ENCODE results near the gene CHD5. TPM values are rescaled to one million over a fixed set of nuclear protein-coding genes. Genes with fewer than 3 reads are reported as not detected.

CHD5 gene
- total and polyA plus RNA-seq, 2 experiments from 2014 or later, result 0.10 to 0.11 TPM

DNA sequence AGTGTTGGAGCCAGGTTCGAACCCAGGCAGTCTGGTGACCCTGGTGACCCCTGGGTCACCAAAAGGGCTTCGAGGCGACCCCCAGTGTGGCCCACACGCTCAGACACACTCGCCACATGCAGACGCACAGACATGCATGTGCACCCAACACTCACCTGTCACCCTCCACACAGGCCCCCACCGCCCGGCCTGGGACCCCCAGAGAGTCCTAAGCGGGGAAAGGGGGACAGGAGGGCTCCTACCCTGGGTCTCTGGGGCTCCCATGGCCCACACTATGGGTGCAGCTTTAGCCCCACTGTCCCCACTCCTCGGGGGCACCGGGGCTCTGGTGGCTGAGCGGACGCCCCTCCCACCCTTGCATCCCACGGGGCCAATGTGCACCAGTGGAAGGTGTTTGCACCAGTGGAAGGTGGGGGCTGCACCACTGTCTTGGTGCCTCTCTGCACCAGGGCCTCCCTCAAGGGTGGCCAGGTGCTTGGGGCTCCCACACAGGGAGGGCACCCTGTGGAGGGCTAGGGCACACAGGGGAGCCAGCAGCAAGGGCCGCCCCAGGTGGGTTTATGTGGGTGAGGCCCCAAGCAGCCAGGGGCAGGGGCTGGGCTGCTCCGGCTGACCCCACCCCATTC is 9.9 kb downstream of the CHD5 start:
- Histone ChIP-seq H3K9ac (no peak overlapping the region), H3K9me3 (ENCODE audit: low read depth) (no peaks in the 10 kb centered on the region), H3K27ac (no peak overlapping the region), H3K4me3 (no peak overlapping the region), H3K27me3 (replicated peaks; ENCODE audit: insufficient read depth) (no peaks in the 10 kb centered on the region; the same call in 1 of the 2 replicates), H3K9me2 (ENCODE audit: insufficient read depth) (no peaks in the 10 kb centered on the region), H3K79me2 (ENCODE audit: insufficient read depth) (no peaks in the 10 kb centered on the region), H3K4me1 (ENCODE audit: insufficient read depth) (no peaks in the 10 kb centered on the region), H3K36me3 (ENCODE audit: low read depth) (no peaks in the 10 kb centered on the region), H3F3A (ENCODE audit: insufficient read depth) (no peaks in the 10 kb centered on the region), H4K20me1 (ENCODE audit: insufficient read depth) (no peaks in the 10 kb centered on the region), H2AFZ (no peak overlapping the region), H3K4me2 (ENCODE audit: unreplicated experiment) (no peak overlapping the region)
- 56 to 65% methylated on average over 13 to 15 of the region's 16 CpGs for WGBS, 2 experiments (ENCODE audit: low coverage in 1 of 2, low lambda C conversion rate in 2 of 2, missing lambda C conversion rate in 2 of 2)
- in situ Hi-C loops (cut with MboI), result no loop called here
- TF ChIP-seq EZH2 (IDR thresholded peaks at IDR 0.05; ENCODE audit: insufficient read depth, poor library complexity, severe bottlenecking) (no peak), EZH2phosphoT487 (IDR thresholded peaks at IDR 0.05; ENCODE audit: insufficient read depth, low read depth) (no peak)
- DNase-seq, result no peak

DNA sequence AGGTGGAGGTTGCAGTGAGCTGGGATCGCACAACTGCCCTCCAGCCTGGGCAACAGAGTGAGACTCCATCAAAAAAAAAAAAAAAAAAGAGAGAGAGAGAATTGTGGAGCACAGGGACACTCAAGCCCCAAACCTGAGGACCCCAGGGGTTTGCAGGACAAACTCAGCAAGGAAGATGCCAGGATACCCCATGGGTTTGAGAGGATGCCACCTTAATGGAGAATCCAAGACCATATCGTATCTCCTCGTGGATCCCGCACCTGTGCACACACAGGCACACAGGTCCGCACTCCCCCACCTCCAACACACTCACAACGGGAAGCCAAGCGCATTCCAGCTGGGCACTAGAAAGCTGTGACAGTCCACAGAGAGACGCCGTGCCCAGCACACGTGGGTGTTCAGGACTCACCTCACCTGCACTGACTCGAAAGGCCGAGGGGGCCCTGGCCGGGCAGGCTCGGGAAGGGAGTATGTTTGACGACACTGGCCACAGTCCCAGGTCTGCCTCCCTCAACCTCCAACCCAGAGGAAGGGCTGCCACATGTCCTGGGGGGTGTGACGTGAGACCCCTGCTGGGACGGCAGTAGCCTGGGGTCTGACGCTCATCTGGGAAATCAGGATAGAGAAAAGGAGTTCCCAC is 11.1 kb downstream of the CHD5 start:
- Histone ChIP-seq H3K36me3 (ENCODE audit: low read depth) (no peaks in the 10 kb centered on the region), H3K27me3 (replicated peaks; ENCODE audit: insufficient read depth) (peaks cover 7% of the 10 kb centered on the region; the same call in 1 of the 2 replicates), H4K20me1 (ENCODE audit: insufficient read depth) (no peaks in the 10 kb centered on the region), H3K79me2 (ENCODE audit: insufficient read depth) (no peaks in the 10 kb centered on the region), H3K9me2 (ENCODE audit: insufficient read depth) (no peaks in the 10 kb centered on the region), H3K4me3 (no peak overlapping the region), H3K4me1 (ENCODE audit: insufficient read depth) (no peaks in the 10 kb centered on the region), H3F3A (ENCODE audit: insufficient read depth) (no peaks in the 10 kb centered on the region), H3K9ac (no peak overlapping the region), H3K27ac (no peak overlapping the region), H3K4me2 (ENCODE audit: unreplicated experiment) (no peak overlapping the region), H3K9me3 (ENCODE audit: low read depth) (no peaks in the 10 kb centered on the region), H2AFZ (no peak overlapping the region)
- in situ Hi-C loops (cut with MboI), result no loop called here
- no peak for TF ChIP-seq EZH2phosphoT487 (IDR thresholded peaks at IDR 0.05; ENCODE audit: insufficient read depth, low read depth)
- no peak for TF ChIP-seq EZH2 (IDR thresholded peaks at IDR 0.05; ENCODE audit: insufficient read depth, poor library complexity, severe bottlenecking)
- WGBS, 2 experiments (ENCODE audit: low coverage in 1 of 2, low lambda C conversion rate in 2 of 2, missing lambda C conversion rate in 2 of 2), result 53 to 59% methylated on average over 18 of the region's 18 CpGs
- no peak for DNase-seq

DNA sequence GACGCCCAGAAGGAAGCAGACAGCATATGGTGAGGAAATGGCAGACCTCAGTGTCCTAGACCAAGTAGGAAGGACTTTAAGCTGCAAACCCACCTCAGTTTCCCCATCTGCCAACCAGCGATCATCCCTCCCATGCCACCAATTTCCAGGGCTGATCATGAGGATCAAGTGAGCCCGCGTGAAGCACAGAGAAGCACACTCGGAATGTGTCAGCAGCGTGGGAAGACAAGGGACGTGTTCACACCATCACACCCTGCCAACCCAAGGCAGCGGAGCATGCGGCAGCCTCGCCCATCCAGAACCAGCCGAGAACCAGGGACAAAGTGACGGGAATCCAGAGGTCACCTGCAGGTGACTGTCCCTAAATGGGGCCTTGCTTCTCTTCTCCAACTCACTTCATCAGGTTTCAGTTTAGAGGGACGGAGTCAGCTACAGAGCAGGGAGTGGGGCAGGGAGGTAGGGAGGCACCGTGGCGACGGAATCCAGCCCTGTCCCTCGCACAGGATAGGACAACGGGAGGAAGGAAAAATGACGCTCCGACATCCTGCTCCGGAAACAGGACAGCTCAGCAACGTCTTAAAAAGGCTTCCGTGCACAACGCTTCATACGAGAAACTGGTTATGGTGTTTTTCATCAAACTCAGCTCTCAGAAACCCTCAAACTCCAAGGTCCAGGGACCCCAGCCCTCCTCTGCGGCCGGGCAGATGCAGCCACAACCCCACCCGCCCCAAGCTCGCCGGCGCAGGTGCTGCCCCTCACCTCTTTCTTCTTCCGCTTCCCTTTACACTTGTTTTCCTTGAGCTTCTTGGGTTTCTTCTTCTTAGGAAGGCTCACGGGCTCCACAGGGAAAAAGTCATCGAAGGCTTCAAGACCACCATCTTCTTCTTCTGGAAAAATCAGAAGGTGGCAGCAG is 12.5 kb downstream of the CHD5 start:
- no peaks in the 10 kb centered on the region for H3K79me2 ChIP-seq (ENCODE audit: insufficient read depth)
- peaks cover 7% of the 10 kb centered on the region; the same call in 1 of the 2 replicates for H3K27me3 ChIP-seq (replicated peaks; ENCODE audit: insufficient read depth)
- H3K36me3 ChIP-seq (ENCODE audit: low read depth), result no peaks in the 10 kb centered on the region
- no peak overlapping the region for H3K27ac ChIP-seq
- H3K9me3 ChIP-seq (ENCODE audit: low read depth), result no peaks in the 10 kb centered on the region
- H2AFZ ChIP-seq, result no peak overlapping the region
- H3K9ac ChIP-seq, result no peak overlapping the region
- no peak overlapping the region for H3K4me3 ChIP-seq
- no peak for TF ChIP-seq EZH2phosphoT487 (IDR thresholded peaks at IDR 0.05; ENCODE audit: insufficient read depth, low read depth)
- no peak for TF ChIP-seq EZH2 (IDR thresholded peaks at IDR 0.05; ENCODE audit: insufficient read depth, poor library complexity, severe bottlenecking)
- in situ Hi-C loops (cut with MboI), result no loop called here
- H3F3A ChIP-seq (ENCODE audit: insufficient read depth), result no peaks in the 10 kb centered on the region
- 53 to 58% methylated on average over 31 to 34 of the region's 34 CpGs for WGBS, 2 experiments (ENCODE audit: low coverage in 1 of 2, low lambda C conversion rate in 2 of 2, missing lambda C conversion rate in 2 of 2)
- no peaks in the 10 kb centered on the region for H3K9me2 ChIP-seq (ENCODE audit: insufficient read depth)
- no peak overlapping the region for H3K4me2 ChIP-seq (ENCODE audit: unreplicated experiment)
- DNase-seq, result no peak
- H3K4me1 ChIP-seq (ENCODE audit: insufficient read depth), result no peaks in the 10 kb centered on the region
- H4K20me1 ChIP-seq (ENCODE audit: insufficient read depth), result no peaks in the 10 kb centered on the region

DNA sequence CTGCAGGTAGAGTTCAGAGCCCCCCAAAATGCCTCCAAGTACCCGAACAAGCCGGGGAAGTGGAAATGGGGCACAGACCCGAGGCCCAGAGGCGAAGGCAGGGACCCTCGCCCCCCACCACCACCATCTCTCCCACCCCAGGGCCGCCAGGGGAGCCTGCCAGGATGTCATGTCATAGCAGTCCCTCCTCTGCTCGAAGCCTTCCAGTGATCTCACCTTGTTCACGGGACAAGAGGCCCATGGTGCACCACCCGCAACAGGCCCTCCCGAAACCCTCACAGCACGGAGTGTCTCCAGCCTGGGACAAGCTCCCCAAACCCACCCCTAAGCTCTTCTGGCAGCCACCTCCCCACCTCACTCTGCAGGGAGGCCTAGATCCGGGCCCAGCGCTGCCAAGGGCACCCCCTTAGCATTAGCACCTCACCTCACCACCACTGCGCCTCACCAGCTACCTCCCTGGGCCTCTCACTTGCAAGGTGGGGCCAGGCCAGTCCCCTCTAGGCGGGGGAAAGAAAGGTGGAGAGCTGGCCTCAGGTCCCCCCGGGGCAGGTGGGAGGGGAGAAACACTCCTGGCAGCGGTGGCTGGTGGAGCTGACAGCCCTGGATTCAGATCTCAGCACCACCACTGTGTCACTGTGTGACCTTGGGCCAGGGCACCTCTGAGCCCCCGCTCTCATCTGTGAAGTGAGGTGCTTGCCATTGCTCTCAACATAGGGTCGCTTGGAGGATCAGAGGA is 13.3 kb downstream of the CHD5 start:
- Histone ChIP-seq H3K79me2 (ENCODE audit: insufficient read depth) (no peaks in the 10 kb centered on the region), H2AFZ (no peak overlapping the region), H3K4me2 (ENCODE audit: unreplicated experiment) (no peak overlapping the region), H3K27ac (no peak overlapping the region), H3K9me3 (ENCODE audit: low read depth) (no peaks in the 10 kb centered on the region), H3K4me3 (no peak overlapping the region), H3K4me1 (ENCODE audit: insufficient read depth) (no peaks in the 10 kb centered on the region), H3K27me3 (replicated peaks; ENCODE audit: insufficient read depth) (peaks cover 7% of the 10 kb centered on the region; the same call in 1 of the 2 replicates), H4K20me1 (ENCODE audit: insufficient read depth) (no peaks in the 10 kb centered on the region), H3K9me2 (ENCODE audit: insufficient read depth) (no peaks in the 10 kb centered on the region), H3K9ac (no peak overlapping the region), H3K36me3 (ENCODE audit: low read depth) (no peaks in the 10 kb centered on the region), H3F3A (ENCODE audit: insufficient read depth) (no peaks in the 10 kb centered on the region)
- no peak for DNase-seq
- in situ Hi-C loops (cut with MboI), result no loop called here
- TF ChIP-seq EZH2phosphoT487 (IDR thresholded peaks at IDR 0.05; ENCODE audit: insufficient read depth, low read depth) (no peak), EZH2 (IDR thresholded peaks at IDR 0.05; ENCODE audit: insufficient read depth, poor library complexity, severe bottlenecking) (no peak)
- 42 to 47% methylated on average over 13 to 19 of the region's 19 CpGs for WGBS, 2 experiments (ENCODE audit: low coverage in 1 of 2, low lambda C conversion rate in 2 of 2, missing lambda C conversion rate in 2 of 2)

All from GM23248 (cell line).